HL-60 (cell line): Measurements from ENCODE around the gene ABCB1.
"Not testable (repeated sequence)": the region's sequence is repeated elsewhere in the genome, so short reads cannot be mapped to it uniquely, and the experiment has no call there.

Experiments
- POLR2AphosphoS5 ChIP-seq: IDR thresholded peaks from 2 replicates; pipeline ENCODE4 v1.6.1; 2012; ENCODE audit warnings: low read depth
- TF ChIP-seq, protein P1 (sequence below): IDR thresholded peaks from one replicate; pipeline ENCODE4 v1.5.1; 2011; ENCODE audit warnings: low read length, control low read depth, inconsistent platforms; ENCODE audit not compliant: insufficient read depth

DNA sequence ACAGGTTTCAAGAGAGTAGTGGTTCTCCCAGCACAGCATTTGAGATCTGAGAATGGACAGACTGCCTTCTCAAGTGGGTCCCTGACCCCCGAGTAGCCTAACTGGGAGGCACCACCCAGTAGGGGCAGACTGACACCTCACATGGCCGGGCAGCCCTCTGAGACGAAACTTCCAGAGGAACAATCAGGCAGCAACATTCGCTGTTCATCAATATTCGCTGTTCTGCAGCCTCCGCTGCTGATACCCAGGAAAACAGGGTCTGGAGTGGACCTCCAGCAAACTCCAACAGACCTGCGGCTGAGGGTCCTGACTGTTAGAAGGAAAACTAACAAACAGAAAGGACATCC, 135.2 kb downstream of the ABCB1 start:
- TF ChIP-seq, protein P1, sequence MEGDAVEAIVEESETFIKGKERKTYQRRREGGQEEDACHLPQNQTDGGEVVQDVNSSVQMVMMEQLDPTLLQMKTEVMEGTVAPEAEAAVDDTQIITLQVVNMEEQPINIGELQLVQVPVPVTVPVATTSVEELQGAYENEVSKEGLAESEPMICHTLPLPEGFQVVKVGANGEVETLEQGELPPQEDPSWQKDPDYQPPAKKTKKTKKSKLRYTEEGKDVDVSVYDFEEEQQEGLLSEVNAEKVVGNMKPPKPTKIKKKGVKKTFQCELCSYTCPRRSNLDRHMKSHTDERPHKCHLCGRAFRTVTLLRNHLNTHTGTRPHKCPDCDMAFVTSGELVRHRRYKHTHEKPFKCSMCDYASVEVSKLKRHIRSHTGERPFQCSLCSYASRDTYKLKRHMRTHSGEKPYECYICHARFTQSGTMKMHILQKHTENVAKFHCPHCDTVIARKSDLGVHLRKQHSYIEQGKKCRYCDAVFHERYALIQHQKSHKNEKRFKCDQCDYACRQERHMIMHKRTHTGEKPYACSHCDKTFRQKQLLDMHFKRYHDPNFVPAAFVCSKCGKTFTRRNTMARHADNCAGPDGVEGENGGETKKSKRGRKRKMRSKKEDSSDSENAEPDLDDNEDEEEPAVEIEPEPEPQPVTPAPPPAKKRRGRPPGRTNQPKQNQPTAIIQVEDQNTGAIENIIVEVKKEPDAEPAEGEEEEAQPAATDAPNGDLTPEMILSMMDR = not testable (repeated sequence)
- not testable (repeated sequence) for TF ChIP-seq POLR2AphosphoS5
